Spleen (tissue), 13 donors: ENCODE results near the gene SKIC3. TPM values are rescaled to one million over a fixed set of nuclear protein-coding genes. Genes with fewer than 3 reads are reported as not detected.

Experiments
- DNase-seq: peaks from one replicate; pipeline ENCODE4 v3.0.0-alpha.2; 2020
- H3K27ac ChIP-seq, 8 donors: fragments of 200-600 bp; sonication (generic) in 7 of 8; 1 replicate in 4 of 8; 2 replicates in 4 of 8; pipeline versions ENCODE4 v1.5.0 to v1.8.0; 2016 to 2021; ENCODE audit warnings: inconsistent platforms in 4 of 8, mild to moderate bottlenecking in 4 of 8, moderate library complexity in 1 of 8
- H3K27me3 ChIP-seq, 7 donors: fragments of 200-600 bp; sonication (generic) in 6 of 7; replicated peaks in 1 of 7; 1 replicate in 4 of 7; 2 replicates in 3 of 7; pipeline versions ENCODE4 v1.5.0 to v1.8.0; 2016 to 2021; ENCODE audit warnings: inconsistent platforms in 3 of 7, mild to moderate bottlenecking in 1 of 7
- H3K36me3 ChIP-seq, 6 donors: fragments of 200-600 bp; sonication (generic) in 5 of 6; 1 replicate in 4 of 6; 2 replicates in 2 of 6; pipeline versions ENCODE4 v1.5.0 to v1.8.0; 2016 to 2021; ENCODE audit warnings: inconsistent platforms in 2 of 6
- H3K4me1 ChIP-seq, 6 donors: fragments of 200-600 bp; sonication (generic) in 5 of 6; 1 replicate in 3 of 6; 2 replicates in 3 of 6; pipeline versions ENCODE4 v1.5.0 to v1.8.0; 2016 to 2021; ENCODE audit warnings: inconsistent platforms in 3 of 6
- H3K4me3 ChIP-seq, 8 donors: fragments of 200-600 bp; sonication (generic) in 7 of 8; 1 replicate in 4 of 8; 2 replicates in 4 of 8; pipeline versions ENCODE4 v1.5.0 to v1.8.0; 2016 to 2021; ENCODE audit warnings: inconsistent platforms in 4 of 8, mild to moderate bottlenecking in 4 of 8, moderate library complexity in 2 of 8
- H3K9me3 ChIP-seq, 8 donors: fragments of 200-600 bp; sonication (generic) in 7 of 8; 1 replicate in 4 of 8; 2 replicates in 4 of 8; pipeline versions ENCODE4 v1.5.0 to v1.8.0; 2016 to 2021; ENCODE audit warnings: inconsistent platforms in 4 of 8
- CTCF ChIP-seq, 11 experiments: fragments of 200-600 bp in 7 of 11; fragments of 450-650 bp in 4 of 11; sonication (generic) in 4 of 11; IDR thresholded peaks in 8 of 11; conservative IDR thresholded peaks in 3 of 11; 1 replicate in 7 of 11; 2 replicates in 4 of 11; pipeline versions ENCODE4 v1.4.0 to v1.8.0; 2016 to 2021; ENCODE audit warnings: antibody characterized with exemption in 11 of 11, inconsistent platforms in 4 of 11, mild to moderate bottlenecking in 1 of 11
- POLR2A ChIP-seq, 3 donors: fragments of 450-650 bp; IDR thresholded peaks; one replicate each; pipeline ENCODE4 v1.5.1; 2017; ENCODE audit warnings: antibody characterized with exemption in 3 of 3, mild to moderate bottlenecking in 1 of 3
- POLR2AphosphoS5 ChIP-seq, 3 donors: sonication (generic); formaldehyde crosslinking; IDR thresholded peaks; one replicate each; pipeline ENCODE4 v1.5.1; 2017; ENCODE audit warnings: antibody characterized with exemption in 3 of 3
- WGBS, 5 donors: extraction: QIAGEN DNeasy Blood & Tissue Kit in 3 of 5; methylation state at CpG; one replicate each; pipeline versions ENCODE4 v1.1.5 to v1.1.7; 2013 to 2018; 5-methylcytosine and 5-hydroxymethylcytosine counted together
- intact Hi-C: fragments of 100-400 bp; cut with DNase I; formaldehyde crosslinking; loops from one replicate; pipeline ENCODE4 v1.15.0; 2023; ENCODE audit warnings: low total_unique reads
- long read RNA-seq, 2 donors: transcript quantifications; one replicate each; lab custom pipeline, GENCODE V29; 2026
- polyA plus RNA-seq, 3 donors: library from polyadenylated mRNA; stranded (reverse); fragments of 200-250 nt; gene quantifications; one replicate each; pipeline ENCODE4 v1.2.1, GENCODE V29; 2013
- total RNA-seq, 7 donors: library from RNA; depleted of rRNA in 3 of 7; stranded (reverse); fragments of >200 nt in 3 of 7; fragmentation: NEBNext Ultra II Directional in 4 of 7; extraction: Animal tissue kit (Norgen Biotek cat#: 25700) in 4 of 7; gene quantifications; one replicate each; pipeline versions ENCODE4 v1.1.0 to v1.2.1, GENCODE V29; 2016 to 2021
- donor health status: healthy with polysubstance abuse.
- donor health status: DM: no; HTN: no; CAD: no; lungs with moderate emphysema.
- donor health status: DM: no; HTN: no; CAD: no.
- donor health status: Bipolar disorder and iron deficiency.
- donor health status: healthy.
- donor health status: DM: no; HTN: no; CAD: no.
- donor health status: DM: yes; HTN: yes; CAD: no.

SKIC3 gene
- 10 to 100 TPM; 52.8 to 92.0 (median 79.4) TPM for total RNA-seq
- polyA plus RNA-seq, result 10 to 100 TPM; 18.6 to 18.9 (median 18.6) TPM
- long read RNA-seq, donor 1, full-length matches to known transcripts, result 2 of 16 reads
- long read RNA-seq, donor 1, partial matches to known transcripts, result 14 of 16 reads
- long read RNA-seq, donor 1, other reads (novel, unspliced or antisense), result 0 of 16 reads
- long read RNA-seq, donor 2, result 0 reads

- Histone ChIP-seq H3K27ac (peak within 1 kb of the TSS; percentile 80 to 95 (median 90)), H3K9me3 (no peaks in the 10 kb centered on the region), H3K4me1 (peaks cover 17 to 55% (median 41%) of the 10 kb centered on the region in 6 donors), H3K4me3 (peak within 1 kb of the TSS; percentile 66 to 87 (median 80)), H3K36me3 (peaks cover 0 to 13% (median 3%) of the 10 kb centered on the region in 6 donors), H3K27me3 (no peaks in the 10 kb centered on the region)
- WGBS, 5 donors, result 0 to 1% (median 1%) methylated on average over 51 to 63 of the region's 63 CpGs
- peak in 9 of 11 experiments; percentile 21 to 65 (median 32) for TF ChIP-seq CTCF (IDR thresholded peaks at IDR 0.05 in 8 of 11, conservative IDR thresholded peaks at IDR 0.05 in 3 of 11)
- peak; percentile 93 to 98 (median 97) for TF ChIP-seq POLR2AphosphoS5 (IDR thresholded peaks at IDR 0.05)
- TF ChIP-seq POLR2A (IDR thresholded peaks at IDR 0.05), result peak; percentile 33 to 89 (median 45)
- intact Hi-C loops, result no loop called here
- peak; percentile 94 for DNase-seq
Measured at GRCh38 chr5:95554647-95555548, at the start of gene SKIC3, which contains the start of gene ARSK. TSS of gene SKIC3 (minus strand) at chr5:95554977. CDS start at chr5:95547150, 7,827 bp downstream. TSS of gene ARSK (plus strand) at chr5:95555101. CDS start at chr5:95555279, 178 bp downstream.

- intact Hi-C loops, result no loop called here
- no peak overlapping the region for H3K4me3 ChIP-seq
- no peak for TF ChIP-seq POLR2AphosphoS5 (IDR thresholded peaks at IDR 0.05)
- no peak overlapping the region for H3K27ac ChIP-seq
- H3K9me3 ChIP-seq, result no peaks in the 10 kb centered on the region
- peaks cover 0 to 25% (median 3%) of the 10 kb centered on the region in 6 donors for H3K36me3 ChIP-seq
- no peaks in the 10 kb centered on the region for H3K27me3 ChIP-seq
- DNase-seq, result no peak
- H3K4me1 ChIP-seq, result no peaks in the 10 kb centered on the region
- WGBS, 5 donors, result 84 to 100% (median 95%) methylated on average over 1 of the region's 1 CpG
Measured at GRCh38 chr5:95600557-95600956, 45.8 kb upstream of the SKIC3 start.

GRCh38 chr5:95599252-95599651 lies 44.5 kb upstream of the SKIC3 start:
- Histone ChIP-seq H3K4me3 (no peak overlapping the region), H3K27ac (no peak overlapping the region), H3K36me3 (peaks cover 0 to 25% (median 3%) of the 10 kb centered on the region in 6 donors), H3K27me3 (no peaks in the 10 kb centered on the region), H3K9me3 (no peaks in the 10 kb centered on the region), H3K4me1 (no peaks in the 10 kb centered on the region)
- 88 to 97% (median 91%) methylated on average over 1 of the region's 1 CpG for WGBS, 5 donors
- intact Hi-C loops, result no loop called here
- no peak for DNase-seq
- no peak for TF ChIP-seq CTCF (IDR thresholded peaks at IDR 0.05 in 8 of 11, conservative IDR thresholded peaks at IDR 0.05 in 3 of 11)
- no peak for TF ChIP-seq POLR2A (IDR thresholded peaks at IDR 0.05)
- no peak for TF ChIP-seq POLR2AphosphoS5 (IDR thresholded peaks at IDR 0.05)

- peaks cover 0 to 13% (median 0%) of the 10 kb centered on the region in 6 donors for H3K36me3 ChIP-seq
- no peak for TF ChIP-seq CTCF (IDR thresholded peaks at IDR 0.05 in 8 of 11, conservative IDR thresholded peaks at IDR 0.05 in 3 of 11)
- no peak for TF ChIP-seq POLR2A (IDR thresholded peaks at IDR 0.05)
- TF ChIP-seq POLR2AphosphoS5 (IDR thresholded peaks at IDR 0.05), result no peak
- 93 to 98% (median 96%) methylated on average over 3 of the region's 3 CpGs for WGBS, 5 donors
- H3K27ac ChIP-seq, result no peak overlapping the region
- H3K9me3 ChIP-seq, result no peaks in the 10 kb centered on the region
- no peak for DNase-seq
- peaks cover 0 to 5% (median 0%) of the 10 kb centered on the region in 6 donors for H3K4me1 ChIP-seq
- intact Hi-C loops, result no loop called here
- H3K4me3 ChIP-seq, result no peak overlapping the region
- H3K27me3 ChIP-seq, result no peaks in the 10 kb centered on the region
Measured at GRCh38 chr5:95595289-95595931, 40.6 kb upstream of the SKIC3 start.
